ENCODE data around the gene DUSP9. TPM values are rescaled to one million over a fixed set of nuclear protein-coding genes. Genes with fewer than 3 reads are reported as not detected.

The DUSP9 gene
- total and polyA plus RNA-seq, 3 donors from 2014 or later: 2.5 to 10.2 (median 6.2) TPM

GRCh38 chrX:153635788-153636668 lies 11.0 kb upstream of the DUSP9 start:
- H3K4me1 ChIP-seq: no peaks in the 10 kb centered on the region
- 76 to 84% methylated on average over 4 to 18 of the region's 21 CpGs for WGBS, 2 donors
- no peaks in the 10 kb centered on the region for H3K9me3 ChIP-seq
- no peak for DNase-seq
- H3K36me3 ChIP-seq (ENCODE audit: low read depth, missing control alignments): no peaks in the 10 kb centered on the region
- H3K27ac ChIP-seq: no peak overlapping the region
- no peak overlapping the region for H3K4me3 ChIP-seq
- no peak for TF ChIP-seq CTCF (IDR thresholded peaks at IDR 0.05)
- no peak for TF ChIP-seq POLR2A (IDR thresholded peaks at IDR 0.05)
- intact Hi-C loops (cut with DNase I; ENCODE audit: low total_unique reads): no loop called here
- no peaks in the 10 kb centered on the region for H3K27me3 ChIP-seq

GRCh38 chrX:153636716-153637115 lies 10.3 kb upstream of the DUSP9 start:
- DNase-seq: no peak
- H3K9me3 ChIP-seq: no peaks in the 10 kb centered on the region
- H3K36me3 ChIP-seq (ENCODE audit: low read depth, missing control alignments): no peaks in the 10 kb centered on the region
- H3K27ac ChIP-seq: no peak overlapping the region
- no peaks in the 10 kb centered on the region for H3K4me1 ChIP-seq
- no peak overlapping the region for H3K4me3 ChIP-seq
- H3K27me3 ChIP-seq: no peaks in the 10 kb centered on the region
- WGBS, 2 donors: 90 to 100% methylated on average over 1 to 3 of the region's 5 CpGs
- TF ChIP-seq POLR2A (IDR thresholded peaks at IDR 0.05): no peak
- TF ChIP-seq CTCF (IDR thresholded peaks at IDR 0.05): no peak
- intact Hi-C loops (cut with DNase I; ENCODE audit: low total_unique reads): no loop called here

GRCh38 chrX:153637121-153638040 lies 9.6 kb upstream of the DUSP9 start:
- Histone ChIP-seq H3K4me3 (no peak overlapping the region), H3K27ac (no peak overlapping the region), H3K36me3 (ENCODE audit: low read depth, missing control alignments) (no peaks in the 10 kb centered on the region), H3K27me3 (no peaks in the 10 kb centered on the region), H3K9me3 (no peaks in the 10 kb centered on the region), H3K4me1 (no peaks in the 10 kb centered on the region)
- intact Hi-C loops (cut with DNase I; ENCODE audit: low total_unique reads): no loop called here
- TF ChIP-seq POLR2A (IDR thresholded peaks at IDR 0.05): no peak
- TF ChIP-seq CTCF (IDR thresholded peaks at IDR 0.05): no peak
- DNase-seq: no peak
- WGBS, 2 donors: 65 to 71% methylated on average over 7 to 21 of the region's 27 CpGs

- intact Hi-C loops (cut with DNase I; ENCODE audit: low total_unique reads): no loop called here
- no peak for DNase-seq
- no peak overlapping the region for H3K27ac ChIP-seq
- H3K27me3 ChIP-seq: no peaks in the 10 kb centered on the region
- H3K4me1 ChIP-seq: no peaks in the 10 kb centered on the region
- H3K4me3 ChIP-seq: no peak overlapping the region
- WGBS, 2 donors: no CpG with 5 or more reads among the region's 6 CpGs
- no peaks in the 10 kb centered on the region for H3K36me3 ChIP-seq (ENCODE audit: low read depth, missing control alignments)
- TF ChIP-seq CTCF (IDR thresholded peaks at IDR 0.05): no peak
- no peak for TF ChIP-seq POLR2A (IDR thresholded peaks at IDR 0.05)
- no peaks in the 10 kb centered on the region for H3K9me3 ChIP-seq
Measured at GRCh38 chrX:153638041-153638371, 9.0 kb upstream of the DUSP9 start.

All from testis (tissue), 3 donors.